GM19452 (cell line): ENCODE data around the gene GREB1L.
"Not testable (repeated sequence)": the region's sequence is repeated elsewhere in the genome, so short reads cannot be mapped to it uniquely, and the experiment has no call there.

ENCODE experiments used
- ATAC-seq: cut with Tn5 transposase; IDR thresholded peaks from one replicate; pipeline ENCODE4 v1.9.1; 2021; ENCODE audit not compliant: unreplicated experiment

GREB1L gene

DNA sequence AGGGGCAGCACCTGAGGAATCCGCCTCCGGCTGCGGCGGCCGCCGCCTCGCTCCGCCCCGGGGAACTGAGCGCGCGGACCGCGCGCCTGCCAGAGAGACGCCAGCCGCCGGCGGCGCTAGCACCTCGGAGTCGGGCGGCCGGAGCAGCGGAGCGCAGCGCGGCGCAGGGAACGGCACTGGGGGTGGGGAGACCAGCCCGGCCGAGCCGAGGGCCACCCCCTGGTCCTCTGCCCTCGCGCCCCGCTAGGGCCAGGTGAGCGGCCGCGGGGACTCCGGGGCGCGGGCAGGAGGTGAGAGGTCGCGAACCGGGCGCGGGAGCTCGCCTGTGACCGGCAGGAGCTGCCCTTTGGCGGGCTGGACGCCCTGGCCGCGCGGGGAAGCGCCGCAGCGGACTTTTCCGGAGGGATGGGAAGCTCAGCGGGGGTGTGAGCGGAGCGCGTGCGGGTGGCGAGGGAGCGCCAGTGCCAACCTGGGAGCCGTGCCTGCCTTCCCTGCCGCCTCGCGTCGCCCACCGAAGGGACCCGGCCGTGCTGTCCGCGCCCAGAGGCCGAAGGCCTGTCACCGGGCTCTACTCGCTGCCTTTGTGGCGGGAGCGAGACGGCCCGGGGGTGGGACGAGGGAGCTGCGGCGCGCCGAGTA lies at the start of gene GREB1L:
Gene GREB1L, plus strand, starts transcription at position 92 of the 639 bp plus-strand sequence. CDS start 141,287 bp downstream, outside the sequence.
- peak; percentile 51 for ATAC-seq

DNA sequence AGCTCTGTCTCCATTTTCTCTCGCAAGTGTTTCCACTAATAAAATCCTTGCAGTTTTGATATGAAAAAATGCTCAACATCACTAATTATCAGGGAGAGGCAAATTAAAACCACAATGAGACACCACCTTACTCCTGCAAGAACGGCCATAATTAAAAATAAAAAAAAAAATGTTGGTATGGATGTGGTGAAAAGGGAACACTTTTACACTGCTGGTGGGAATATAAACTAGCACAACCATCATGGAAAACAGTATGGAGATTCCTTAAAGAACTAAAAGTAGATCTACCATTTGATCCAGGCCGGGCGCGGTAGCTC lies 49.8 kb upstream of the GREB1L start:
- ATAC-seq: no peak

DNA sequence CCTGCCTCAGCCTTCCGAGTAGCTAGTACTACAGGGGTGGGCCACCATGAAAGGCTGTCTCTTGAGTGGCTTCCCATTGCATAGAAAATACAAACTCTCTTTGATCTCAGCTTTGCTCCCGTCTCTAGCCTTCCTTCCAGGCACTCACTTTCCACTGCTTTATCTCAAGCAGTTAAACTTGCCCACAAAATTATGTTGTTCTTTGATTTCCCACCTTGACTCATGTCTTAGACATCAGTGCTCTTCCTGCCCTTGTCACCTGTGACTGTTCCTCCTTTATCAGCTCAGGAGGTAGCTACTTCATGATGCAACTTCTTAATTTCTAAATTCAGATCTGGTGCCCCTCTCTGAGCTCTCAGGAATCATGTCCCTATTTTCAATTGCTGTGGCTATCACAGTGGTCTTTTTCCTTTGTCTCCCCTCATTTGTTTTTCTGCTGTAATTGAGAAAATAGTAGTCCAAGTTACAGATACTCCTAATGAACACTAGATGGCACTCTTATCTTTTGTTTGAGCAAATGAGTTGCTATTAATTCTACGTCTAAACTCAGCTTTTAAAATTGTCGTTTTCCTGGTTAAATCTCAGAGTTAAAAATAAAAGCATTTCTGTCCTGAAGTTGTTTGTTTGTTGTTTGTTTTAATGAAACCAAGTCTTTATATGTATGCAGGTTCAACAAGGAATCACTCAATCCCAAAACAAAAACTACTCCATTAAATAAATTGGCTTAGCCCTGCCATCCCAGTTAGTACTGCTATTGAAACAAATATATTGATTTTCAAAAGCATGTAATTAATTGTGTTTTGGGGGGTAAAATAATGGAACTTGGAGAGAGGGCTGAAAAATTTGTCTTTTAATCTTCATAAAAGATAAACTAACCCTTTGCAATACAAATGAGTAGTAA lies 46.9 kb upstream of the GREB1L start:
- no peak for ATAC-seq

DNA sequence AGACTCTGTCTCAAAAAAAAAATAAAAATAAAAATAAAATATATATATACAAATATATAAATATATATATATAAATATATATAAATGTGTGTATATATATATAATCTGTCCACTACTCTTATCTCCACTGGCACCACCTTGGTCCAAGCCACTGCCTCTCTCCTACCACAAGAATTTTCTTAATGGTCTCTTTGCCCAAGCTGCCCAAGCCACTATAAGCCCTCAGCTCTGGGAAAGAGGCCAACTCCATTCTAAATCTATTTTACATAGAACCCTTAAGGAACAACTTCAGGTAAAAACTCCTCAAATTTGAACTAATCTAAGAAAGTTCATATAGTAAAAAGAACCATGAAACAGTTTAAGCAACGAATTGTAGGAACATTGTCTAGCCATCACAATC lies 45.6 kb upstream of the GREB1L start:
- no peak for ATAC-seq

DNA sequence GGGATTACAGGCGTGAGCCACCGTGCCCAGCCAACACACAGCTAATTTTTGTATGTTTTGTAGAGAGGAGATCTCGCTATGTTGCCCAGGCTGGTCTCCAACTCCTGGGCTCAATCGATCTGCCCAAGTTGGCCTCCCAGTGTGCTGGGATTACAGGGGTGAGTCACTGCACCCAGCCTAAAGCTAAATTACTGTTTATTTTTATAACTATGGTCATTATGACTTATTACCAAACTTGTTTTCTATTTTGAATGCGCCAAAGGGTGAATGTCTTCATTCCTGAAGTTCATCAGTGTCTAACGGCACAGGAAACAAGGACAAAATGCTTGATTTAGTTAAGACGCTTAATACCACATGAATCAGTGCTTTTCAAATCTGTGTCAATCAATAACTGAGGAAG lies 38.9 kb upstream of the GREB1L start:
- ATAC-seq: no peak

DNA sequence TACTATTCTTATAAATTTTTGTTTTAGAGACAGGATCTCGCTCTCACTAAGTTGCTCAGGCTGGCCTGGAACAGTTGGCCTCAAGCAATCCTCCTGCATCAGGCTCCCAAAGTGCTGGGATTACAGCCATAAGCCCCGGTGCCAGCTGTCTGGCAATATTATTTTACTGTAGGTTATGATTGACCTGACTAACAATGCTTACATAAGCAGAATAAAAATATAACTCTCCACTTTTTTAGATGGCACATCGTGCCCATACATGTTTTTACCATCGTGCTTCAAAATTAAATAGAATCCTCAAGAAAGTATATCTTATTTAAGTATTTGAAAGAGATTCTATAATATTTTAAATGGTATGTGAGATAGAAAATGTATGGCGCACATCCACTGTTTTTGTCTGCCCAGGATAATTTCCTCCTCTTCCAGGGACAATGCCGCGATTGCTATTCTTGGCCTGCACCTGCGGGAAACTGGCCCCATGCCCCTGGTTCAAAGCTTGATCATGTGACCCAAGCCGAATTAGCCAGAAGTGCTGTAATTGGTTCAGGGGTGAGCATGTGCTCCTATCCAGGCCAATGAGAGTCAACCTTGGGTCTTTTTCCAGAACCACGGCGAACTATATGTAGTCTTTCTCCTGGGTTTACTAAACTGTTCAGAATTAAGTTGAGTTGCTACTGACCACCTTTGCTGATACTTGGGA lies 38.3 kb upstream of the GREB1L start:
- ATAC-seq: no peak

DNA sequence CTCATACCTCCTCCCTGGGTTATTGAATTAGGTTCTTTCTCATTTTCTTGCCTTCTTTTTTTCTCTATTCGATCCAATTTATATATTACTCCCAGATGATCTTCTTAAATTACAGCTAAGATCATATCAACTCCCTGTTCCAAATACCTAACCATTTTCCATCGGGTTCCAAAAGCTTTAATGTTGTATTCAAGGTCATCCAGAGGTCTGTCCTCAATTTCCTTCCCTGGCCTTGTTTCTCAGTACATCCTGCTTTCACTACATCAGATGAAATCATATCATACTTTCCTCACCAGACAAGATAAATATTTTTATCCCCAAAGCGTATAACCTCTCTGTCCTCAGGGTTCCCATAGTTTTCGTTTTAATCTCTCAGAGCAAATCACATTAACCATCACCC lies 36.3 kb upstream of the GREB1L start:
- ATAC-seq: no peak

DNA sequence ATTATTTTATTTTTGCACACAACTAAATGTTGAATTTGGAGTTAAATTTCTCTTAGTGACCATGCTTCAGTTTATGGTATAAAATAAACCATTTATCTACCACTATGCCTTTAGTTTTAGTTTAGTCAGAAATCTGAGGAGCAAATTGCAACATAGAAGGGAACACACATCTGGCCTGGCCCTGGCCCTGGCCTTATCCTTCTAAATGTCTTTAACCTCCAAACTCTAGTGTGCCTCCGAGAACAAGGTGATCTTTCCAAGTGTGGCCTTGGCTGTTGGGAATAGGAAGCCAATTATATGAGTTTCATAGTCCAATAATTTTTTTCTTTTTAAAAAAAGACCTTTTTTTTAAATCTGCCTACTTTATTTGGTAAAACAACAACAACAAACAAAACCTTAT lies 31.8 kb upstream of the GREB1L start:
- no peak for ATAC-seq

DNA sequence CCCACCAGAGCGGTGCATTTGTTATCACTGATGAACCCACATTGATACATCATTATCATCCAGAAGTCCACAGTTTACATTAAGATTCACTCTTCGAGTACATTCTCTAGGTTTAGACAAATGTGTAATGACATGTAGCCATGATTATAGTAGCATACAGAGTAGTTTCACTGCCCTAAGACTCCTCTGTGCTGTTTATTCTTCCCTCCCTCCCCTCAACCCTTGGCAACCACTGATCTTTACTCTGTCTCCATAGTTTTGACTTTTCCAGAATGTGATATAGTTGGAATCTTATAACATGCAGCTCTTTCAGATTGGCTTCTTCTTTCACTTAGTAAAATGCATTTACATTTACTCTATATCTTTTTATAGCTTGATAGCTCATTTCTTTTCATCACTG lies 31.2 kb upstream of the GREB1L start:
- ATAC-seq: no peak

DNA sequence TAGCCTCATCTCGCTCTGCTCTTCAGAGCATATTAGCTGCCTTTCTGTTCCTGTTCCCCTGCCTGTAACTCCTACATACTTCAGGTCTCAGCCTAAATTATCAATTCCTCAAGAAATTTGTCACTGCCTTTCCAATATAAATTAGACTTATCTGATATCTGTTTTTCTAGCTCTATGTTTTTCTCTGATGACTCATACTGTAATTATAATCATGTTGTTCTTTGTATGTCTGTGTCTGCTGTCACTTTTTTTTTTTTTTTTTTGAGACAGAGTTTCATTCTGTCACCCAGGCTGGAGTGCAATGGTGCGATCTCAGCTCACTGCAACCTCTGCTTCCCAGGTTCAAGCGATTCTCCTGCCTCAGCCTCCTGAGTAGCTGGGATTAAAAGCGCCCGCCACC lies 27.6 kb upstream of the GREB1L start:
- ATAC-seq: not testable (repeated sequence)

DNA sequence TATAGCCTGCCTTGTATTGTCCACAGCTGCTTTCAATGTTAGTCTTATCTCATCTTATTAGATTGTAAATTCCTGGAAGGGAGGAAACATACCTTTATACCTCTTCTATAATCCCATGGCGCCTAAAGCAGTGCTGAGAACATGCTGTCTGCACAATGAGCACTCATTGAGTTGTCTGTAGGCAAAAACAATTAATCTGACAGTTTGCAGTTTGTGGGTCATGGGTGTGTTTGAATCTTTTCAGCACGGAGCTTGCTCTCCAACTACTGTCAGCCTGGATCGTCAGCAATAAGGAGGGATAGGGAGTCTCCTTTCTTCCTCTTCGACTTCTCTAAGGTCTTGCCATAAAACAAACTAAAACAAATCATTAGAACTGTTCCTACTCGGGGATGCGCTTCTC lies 26.5 kb upstream of the GREB1L start:
- ATAC-seq: no peak

DNA sequence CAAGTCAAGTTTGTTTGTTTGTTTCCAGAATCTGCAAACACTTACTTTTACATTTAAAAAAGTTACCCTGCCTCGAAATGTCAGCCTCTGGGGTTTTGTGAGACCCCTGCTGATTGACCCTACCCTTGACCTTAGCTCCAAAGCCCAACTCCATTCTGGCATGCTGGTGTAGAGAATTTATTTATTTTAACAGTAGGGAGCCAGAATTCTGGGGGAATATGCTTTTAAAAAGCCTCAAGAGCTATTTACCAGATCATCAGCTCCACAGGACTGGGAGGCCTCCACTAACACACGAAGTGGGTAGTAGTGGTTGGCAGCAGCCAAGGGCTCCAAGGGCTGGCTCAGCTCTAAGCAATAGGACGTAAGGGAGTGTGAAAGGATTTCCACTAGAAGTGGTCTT lies 23.2 kb upstream of the GREB1L start:
- no peak for ATAC-seq

DNA sequence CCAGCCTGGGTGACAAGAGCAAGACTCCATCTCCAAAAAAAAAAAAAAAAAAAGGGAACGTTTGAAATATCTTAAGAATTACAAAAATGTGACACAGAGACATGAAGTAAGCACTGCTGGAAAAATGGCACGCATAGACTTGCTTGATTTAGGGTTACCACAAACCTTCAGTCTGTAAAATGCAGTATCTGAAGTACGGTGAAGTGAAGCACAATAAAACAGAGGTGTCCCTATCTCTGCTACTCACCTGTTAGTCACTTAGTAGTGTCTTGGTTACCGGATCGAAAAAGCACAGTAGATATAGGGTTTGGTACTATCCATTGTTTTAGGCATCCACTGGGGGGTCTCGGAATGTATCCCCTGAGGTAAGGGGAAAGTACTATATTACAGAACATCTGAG lies 11.6 kb upstream of the GREB1L start:
- ATAC-seq: no peak

DNA sequence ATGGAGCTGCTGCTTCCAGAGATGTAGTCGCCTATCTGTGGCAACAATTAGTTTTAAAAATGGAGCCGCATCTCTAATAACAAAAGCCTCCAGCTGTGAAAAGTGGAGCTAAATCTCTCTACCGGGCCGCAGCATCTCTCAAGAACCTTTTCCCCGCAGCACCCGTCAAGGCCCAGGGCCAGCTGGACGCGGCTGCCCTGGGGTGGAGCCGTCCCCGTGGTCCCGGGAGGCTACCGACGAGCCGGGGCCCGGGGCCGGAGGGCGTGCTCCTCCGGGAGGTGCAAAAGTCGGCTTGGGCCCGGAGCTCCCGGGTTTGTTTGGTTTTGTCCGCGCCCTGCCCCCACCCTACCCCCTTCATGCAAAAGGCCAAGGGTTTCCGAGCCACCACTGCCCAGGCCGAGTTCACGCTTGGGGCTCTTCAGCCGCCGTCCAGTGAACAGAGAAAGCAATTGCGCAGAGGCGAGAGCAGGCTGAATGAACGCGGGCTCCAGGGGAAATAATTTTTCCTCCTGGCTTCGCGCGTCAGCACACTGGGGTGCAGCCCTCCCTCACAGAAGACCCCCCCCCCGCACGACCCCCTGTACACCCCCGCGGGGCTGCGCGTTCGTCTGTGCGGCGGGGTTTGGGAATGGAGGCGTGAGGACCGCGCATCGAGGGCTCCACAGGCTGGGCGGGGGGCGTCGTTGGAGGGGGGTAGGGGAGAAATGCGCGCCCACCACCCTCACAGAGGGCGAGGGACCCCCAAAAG lies 557 bp upstream of the GREB1L start:
- no peak for ATAC-seq

DNA sequence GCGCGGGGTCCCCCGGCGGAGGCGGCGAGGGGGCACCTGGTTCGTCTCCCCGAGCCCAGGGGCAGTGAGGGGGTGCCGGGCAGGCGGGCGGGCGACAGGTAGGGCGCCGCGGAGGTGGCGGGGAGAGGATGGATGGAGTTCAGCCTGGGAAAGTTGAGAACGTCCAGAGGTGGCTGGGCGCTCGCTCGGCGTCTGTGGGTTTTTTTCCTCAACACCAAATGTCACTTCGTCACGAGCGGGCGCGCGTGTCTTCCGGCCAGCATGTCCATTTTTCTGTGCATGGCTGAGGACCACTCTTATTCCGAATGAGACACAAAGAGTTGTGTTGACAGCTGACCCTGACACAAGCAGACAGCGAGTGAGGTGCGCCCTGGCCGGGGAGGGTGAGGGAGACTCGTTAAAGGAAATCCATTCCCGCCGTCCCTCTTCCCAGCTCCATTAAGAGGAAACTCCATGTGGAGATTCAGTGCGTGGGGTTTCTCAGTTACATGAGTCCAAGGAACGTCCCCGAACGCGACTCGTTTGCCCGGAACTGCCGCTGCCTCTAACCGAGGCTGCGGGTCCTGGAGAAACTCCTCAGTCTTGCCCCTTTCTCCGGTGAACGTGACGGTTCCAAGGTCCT lies 859 bp downstream of the GREB1L start:
- ATAC-seq: no peak

DNA sequence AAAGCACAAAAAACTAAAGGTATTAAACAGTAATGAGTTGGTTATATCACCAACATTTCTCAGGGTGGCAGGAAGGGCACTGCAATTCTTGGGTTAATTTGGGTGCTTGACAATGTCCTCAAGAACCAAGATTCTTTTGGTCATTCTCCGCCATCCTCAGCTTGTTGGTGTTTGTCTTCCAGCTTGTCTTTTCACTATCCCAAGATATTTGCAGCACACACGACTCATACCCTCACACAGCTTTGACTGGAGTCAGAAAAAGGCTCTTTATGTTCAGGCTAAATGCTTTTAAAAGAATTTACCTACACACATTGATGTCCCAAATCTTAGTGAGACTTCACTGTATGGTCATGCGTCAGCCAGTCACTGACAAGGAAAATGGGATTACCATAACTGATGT lies 12.5 kb downstream of the GREB1L start:
- no peak for ATAC-seq

DNA sequence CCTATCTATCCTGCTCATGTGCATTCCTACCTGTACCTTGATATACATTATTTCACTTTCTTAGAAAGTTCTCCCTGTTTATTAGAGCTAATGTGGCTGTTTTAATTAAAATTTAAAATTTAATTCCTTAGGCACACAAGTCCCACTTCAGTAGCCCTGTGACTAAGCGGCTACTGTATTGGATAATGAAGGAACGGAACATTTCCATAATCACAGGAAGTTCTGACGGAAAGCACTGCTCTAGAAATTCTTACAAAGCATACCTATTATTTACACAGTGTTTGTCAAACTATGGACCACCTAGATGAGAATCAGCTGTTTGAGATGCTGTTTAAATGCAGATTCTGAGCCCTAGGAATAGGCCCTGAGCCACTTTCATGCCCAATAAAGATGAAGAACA lies 13.2 kb downstream of the GREB1L start:
- ATAC-seq: no peak

DNA sequence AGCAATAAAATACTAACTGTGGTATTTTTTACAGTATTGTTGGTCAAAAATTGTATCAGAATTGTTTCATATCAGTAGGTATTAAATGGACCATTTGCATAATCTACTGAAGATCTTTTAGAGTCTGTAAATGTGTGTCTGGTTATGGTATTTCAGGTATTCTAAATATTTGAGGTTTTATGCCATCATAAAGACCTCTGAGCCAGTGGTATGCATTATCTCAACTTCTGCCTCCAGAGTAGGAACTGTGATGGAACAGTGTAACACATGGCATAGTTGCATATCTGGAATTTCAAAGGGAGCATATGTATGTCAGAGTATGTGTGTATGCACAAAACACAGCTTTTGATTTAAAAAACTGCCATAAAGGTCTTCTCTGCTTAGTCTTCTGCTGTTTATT lies 15.4 kb downstream of the GREB1L start:
- no peak for ATAC-seq

DNA sequence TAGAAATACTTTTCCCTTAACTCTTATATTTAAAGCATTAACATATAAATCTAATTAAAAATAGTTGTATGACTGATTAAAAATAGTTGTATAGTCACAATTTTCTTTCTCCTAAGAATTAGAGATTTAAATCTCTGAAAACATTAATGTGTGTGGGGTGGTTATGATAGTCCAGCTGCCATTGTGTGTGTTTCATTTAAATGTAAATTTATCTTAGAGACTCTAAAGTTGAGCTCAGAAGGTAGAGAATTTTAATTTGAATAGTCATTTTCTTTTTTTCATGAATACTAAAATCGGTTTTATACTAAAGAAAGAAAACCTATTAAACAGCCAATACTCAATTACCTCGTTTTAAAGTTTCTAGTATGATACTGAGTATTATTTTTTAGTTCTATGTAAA lies 18.6 kb downstream of the GREB1L start:
- ATAC-seq: no peak

DNA sequence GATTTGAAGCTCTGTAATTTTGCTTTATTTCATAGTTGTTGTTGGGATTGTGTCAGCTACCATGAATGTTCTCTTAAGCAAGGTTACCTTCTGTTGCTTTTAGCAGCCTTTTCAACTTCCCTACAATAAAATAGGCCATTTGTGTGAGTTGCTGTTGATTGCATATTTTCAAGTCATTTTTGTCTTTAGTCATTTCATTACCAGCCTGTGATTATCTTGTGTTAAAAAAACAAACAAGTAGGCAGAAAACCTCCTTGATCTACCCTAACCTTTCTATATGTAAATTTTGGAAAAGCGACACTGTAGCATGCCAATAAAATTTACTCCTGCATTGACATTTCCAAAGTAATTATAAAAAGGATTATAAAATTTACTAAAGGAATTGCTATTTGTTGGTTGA lies 19.3 kb downstream of the GREB1L start:
- ATAC-seq: no peak

DNA sequence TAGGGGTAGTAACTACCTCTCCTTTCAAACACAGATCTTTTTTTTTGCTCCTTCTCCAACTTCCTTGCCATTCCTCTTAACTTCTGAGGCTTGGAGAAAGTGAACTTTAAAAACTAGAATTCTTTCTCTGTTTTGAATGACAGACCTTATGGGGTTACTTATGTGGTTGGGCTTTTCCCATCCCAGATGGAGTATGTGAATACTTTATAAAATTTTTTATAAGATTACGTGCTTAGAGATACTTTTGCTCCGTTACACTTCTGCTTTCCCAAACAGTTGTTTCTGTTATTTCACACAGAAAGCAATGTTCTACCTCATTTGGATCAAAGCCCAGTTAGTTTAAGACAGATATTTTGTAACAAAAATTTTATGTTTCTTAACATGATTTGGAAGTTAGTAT lies 20.2 kb downstream of the GREB1L start:
- ATAC-seq: no peak
